Panc1 (cell line): Measurements from ENCODE around the gene EIF4G3. TPM values are rescaled to one million over a fixed set of nuclear protein-coding genes. Genes with fewer than 3 reads are reported as not detected.
"Not testable (repeated sequence)": the region's sequence is repeated elsewhere in the genome, so short reads cannot be mapped to it uniquely, and the experiment has no call there.

Source experiments
- ATAC-seq: fragments of 200-7000 bp; cut with Tn5 transposase; 2 replicates; pipeline ENCODE4 v1.9.1; 2020; ENCODE audit warnings: mild to moderate bottlenecking, moderate library complexity
- BruUV-seq: library from RNA; stranded (reverse); fragments of 400-500 nt; replicated peaks from 2 replicates; lab custom pipeline; 2021; lab: Mats Ljungman, UMichigan
- CTCF ChIA-PET: fragments of 300-600 bp; sonication (Branson Sonifier 250); formaldehyde crosslinking; loops from one replicate; lab custom pipeline; 2022; ENCODE audit warnings: antibody characterized with exemption; lab: Charles Lee
- POLR2A ChIA-PET: fragments of 300-600 bp; sonication (Branson Sonifier 250); formaldehyde crosslinking; loops from one replicate; lab custom pipeline; 2022; ENCODE audit warnings: antibody characterized with exemption; lab: Charles Lee
- DNase-seq: peaks from one replicate; pipeline ENCODE4 v3.0.0-alpha.2; 2010; ENCODE audit warnings: low read depth, low spot score
- H3K27ac ChIP-seq: 2 replicates; pipeline ENCODE4 v1.5.1; 2011; ENCODE audit warnings: mild to moderate bottlenecking, low read length, inconsistent platforms
- H3K27me3 ChIP-seq: fragments of 200-500 bp; sonication (Bioruptor generic); 2 replicates; pipeline ENCODE4 v1.6.0; 2014; ENCODE audit warnings: low read length, inconsistent platforms; ENCODE audit not compliant: control insufficient read depth, insufficient read depth
- H3K36me3 ChIP-seq: fragments of 200-500 bp; sonication (Bioruptor generic); 2 replicates; pipeline ENCODE4 v1.5.1; 2014; ENCODE audit warnings: inconsistent platforms, mild to moderate bottlenecking, low read length, moderate library complexity; ENCODE audit not compliant: control insufficient read depth, insufficient read depth
- H3K4me1 ChIP-seq: 2 replicates; pipeline ENCODE4 v1.5.1; 2011; ENCODE audit warnings: inconsistent platforms, mild to moderate bottlenecking, low read length, moderate library complexity; ENCODE audit not compliant: control insufficient read depth, insufficient read depth
- H3K4me3 ChIP-seq, 2 experiments: 2 replicates each; pipeline ENCODE4 v1.5.1; 2011 to 2012; ENCODE audit warnings: low read depth in 2 of 2, low read length in 2 of 2, mild to moderate bottlenecking in 2 of 2, inconsistent platforms in 1 of 2, moderate library complexity in 1 of 2
- H3K9me3 ChIP-seq: fragments of 200-500 bp; sonication (Bioruptor generic); 2 replicates; pipeline ENCODE4 v1.5.1; 2014; ENCODE audit warnings: low read depth, mild to moderate bottlenecking, inconsistent platforms, low read length, moderate library complexity; ENCODE audit not compliant: control insufficient read depth, insufficient read depth
- CTCF ChIP-seq: fragments of 450-650 bp; IDR thresholded peaks from 2 replicates; pipeline ENCODE4 v1.5.1; 2017; ENCODE audit warnings: mild to moderate bottlenecking
- POLR2AphosphoS5 ChIP-seq: IDR thresholded peaks from 2 replicates; pipeline ENCODE4 v1.6.1; 2012; ENCODE audit warnings: mild to moderate bottlenecking, low read depth, low read length, moderate library complexity
- REST ChIP-seq, 2 experiments: IDR thresholded peaks; 2 replicates each; pipeline ENCODE4 v1.6.1; 2011 to 2012; ENCODE audit warnings: low read depth in 2 of 2, control low read depth in 1 of 2, low read length in 1 of 2, mild to moderate bottlenecking in 1 of 2, moderate library complexity in 1 of 2; ENCODE audit not compliant: insufficient read depth in 1 of 2
- SIN3A ChIP-seq: IDR thresholded peaks from 2 replicates; pipeline ENCODE4 v1.6.1; 2012; ENCODE audit warnings: low read depth, mild to moderate bottlenecking, low read length, moderate library complexity, borderline replicate concordance; ENCODE audit not compliant: insufficient read depth
- TCF7L2 ChIP-seq: IDR thresholded peaks from 2 replicates; pipeline ENCODE4 v1.6.1; 2011; ENCODE audit warnings: mild to moderate bottlenecking, low read depth, low read length, inconsistent platforms
- in situ Hi-C: cut with HindIII; loops from 2 replicates; pipeline ENCODE4 v1.10.0; 2016; ENCODE audit warnings: low sequenced_read_pairs, low pct_unique_long_range_greater_than_20kb
- intact Hi-C: fragments of 100-400 bp; cut with micrococcal nuclease; formaldehyde crosslinking; loops from one replicate; pipeline ENCODE4 v1.10.0; 2022; ENCODE audit not compliant: unreplicated experiment
- total RNA-seq: library from RNA; stranded (reverse); gene quantifications from one replicate; pipeline ENCODE4 v1.2.1, GENCODE V29; 2021; ENCODE audit not compliant: unreplicated experiment

EIF4G3 gene
- total RNA-seq, 1 experiment from 2014 or later: 78.6 TPM

DNA sequence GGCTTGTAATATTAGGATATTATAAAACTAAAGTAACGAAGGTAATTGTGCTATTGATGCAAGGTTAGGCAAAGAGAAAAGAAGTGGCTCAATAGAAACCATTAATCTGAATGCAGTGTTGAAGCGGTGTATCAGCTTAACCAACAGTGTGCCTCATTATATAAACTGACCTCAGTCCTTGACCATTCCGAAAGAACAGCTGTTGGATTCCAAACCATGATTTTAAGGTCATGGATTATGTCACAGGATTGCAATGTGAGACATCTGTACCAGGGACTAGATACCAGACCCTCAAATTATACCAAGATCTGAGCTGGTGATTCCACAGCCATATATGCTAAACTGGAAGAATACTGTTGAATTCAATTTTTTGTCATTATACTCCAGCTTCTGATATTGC is 255.4 kb downstream of the EIF4G3 start:
- CTCF ChIA-PET: no interaction called here
- Histone ChIP-seq H3K36me3 (no peaks in the 10 kb centered on the region), H3K9me3 (no peaks in the 10 kb centered on the region), H3K27ac (no peak overlapping the region), H3K4me1 (no peaks in the 10 kb centered on the region), H3K27me3 (no peaks in the 10 kb centered on the region), H3K4me3 (no peak overlapping the region)
- intact Hi-C loops: no loop called here
- in situ Hi-C loops: no loop called here
- no peak for DNase-seq
- ATAC-seq: no peak
- POLR2A ChIA-PET: interaction anchor here (0.5 kb wide), 1 partner anchor 10 kb away, joined by 14 read pairs; no protein-coding TSS in a partner anchor
- TF ChIP-seq CTCF (no peak), SIN3A (no peak), REST (IDR thresholded peaks at IDR 0.05; ENCODE audit: insufficient read depth in 1 of 2, low read depth in 2 of 2, low read length in 1 of 2) (no peak), POLR2AphosphoS5 (no peak), TCF7L2 (no peak)
- no TSS peak for BruUV-seq

DNA sequence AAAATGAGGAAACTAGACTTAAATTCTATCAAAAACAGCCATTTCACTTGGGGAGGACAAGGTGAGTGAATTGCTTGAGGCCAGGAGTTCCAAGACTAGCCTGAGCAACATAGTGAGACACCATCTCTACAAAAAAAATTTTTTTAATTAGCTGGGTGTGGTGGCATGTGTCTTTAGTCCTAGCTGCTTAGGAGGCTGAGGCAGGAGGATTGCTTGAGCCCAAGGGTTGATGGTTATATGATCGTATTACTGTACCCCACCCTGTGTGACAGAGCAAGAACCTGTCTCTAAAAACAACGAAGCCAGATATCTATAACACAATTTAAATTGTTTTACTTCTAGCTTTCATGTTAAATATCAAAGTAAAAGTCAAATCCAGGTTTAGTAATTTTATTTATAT is 263.5 kb downstream of the EIF4G3 start:
- intact Hi-C loops (no loop called here), in situ Hi-C loops (no loop called here)
- Histone ChIP-seq H3K27ac (no peak overlapping the region), H3K27me3 (no peaks in the 10 kb centered on the region), H3K9me3 (no peaks in the 10 kb centered on the region), H3K4me1 (no peaks in the 10 kb centered on the region), H3K36me3 (no peaks in the 10 kb centered on the region), H3K4me3 (no peak overlapping the region)
- BruUV-seq: no TSS peak
- CTCF ChIA-PET: no interaction called here
- ATAC-seq (no peak), DNase-seq (no peak)
- TF ChIP-seq CTCF: no peak
- TF ChIP-seq TCF7L2: no peak
- TF ChIP-seq POLR2AphosphoS5: no peak
- no peak for TF ChIP-seq SIN3A
- no peak for TF ChIP-seq REST (IDR thresholded peaks at IDR 0.05; ENCODE audit: insufficient read depth in 1 of 2, low read depth in 2 of 2, low read length in 1 of 2)
- POLR2A ChIA-PET: interaction anchor here (0.8 kb wide), 1 partner anchor 74 kb away, joined by 7 read pairs; no protein-coding TSS in a partner anchor

- H3K27me3 ChIP-seq, H3K4me3 ChIP-seq, H3K4me1 ChIP-seq, CTCF ChIA-PET, intact Hi-C loops, POLR2A ChIA-PET, H3K9me3 ChIP-seq, BruUV-seq, DNase-seq, ATAC-seq, H3K36me3 ChIP-seq, H3K27ac ChIP-seq, in situ Hi-C loops: not testable (repeated sequence)
Measured at GRCh38 chr1:20907526-20907925, 269.2 kb downstream of the EIF4G3 start.
